K562 (cell line): ENCODE results near the gene FGF21. TPM values are rescaled to one million over a fixed set of nuclear protein-coding genes. Genes with fewer than 3 reads are reported as not detected.

Experiments used
- CGGBP1 ChIP-seq: fragments of 250-450 bp; sonication (Bioruptor Pico); IDR thresholded peaks from 2 replicates; pipeline ENCODE4 v1.9.0; 2021; ENCODE audit warnings: mild to moderate bottlenecking
- CHD4 ChIP-seq: fragments of 200-600 bp; sonication (generic); IDR thresholded peaks from 3 replicates; pipeline ENCODE4 v1.6.1; 2012; ENCODE audit warnings: low read depth, mild to moderate bottlenecking, mixed read lengths, low read length, inconsistent platforms; ENCODE audit not compliant: insufficient read depth, insufficient replicate concordance, poor library complexity, severe bottlenecking
- CXXC5 ChIP-seq: fragments of 250-450 bp; sonication (Bioruptor Pico); IDR thresholded peaks from 2 replicates; pipeline ENCODE4 v1.8.0; 2022; ENCODE audit warnings: inconsistent platforms, mild to moderate bottlenecking, moderate library complexity
- DDX20 ChIP-seq: fragments of 450-650 bp; IDR thresholded peaks from 2 replicates; pipeline ENCODE4 v1.6.1; 2016; ENCODE audit warnings: missing genetic modification characterization, low read depth, mild to moderate bottlenecking, missing compliant biosample characterization, moderate library complexity
- FOSL1 ChIP-seq: fragments of 200-800 bp; sonication (Bioruptor generic); conservative IDR thresholded peaks from 2 replicates; pipeline ENCODE4 v1.6.1; 2016; ENCODE audit warnings: missing genetic modification characterization, missing compliant biosample characterization
- GABPA ChIP-seq: fragments of 200-800 bp; sonication (Bioruptor generic); conservative IDR thresholded peaks from 2 replicates; pipeline ENCODE4 v1.6.1; 2016; ENCODE audit warnings: low read depth, missing genetic modification characterization, missing compliant biosample characterization
- GABPB2 ChIP-seq: fragments of 250-450 bp; sonication (Bioruptor Pico); conservative IDR thresholded peaks from 2 replicates; pipeline ENCODE4 v1.5.1; 2021; ENCODE audit warnings: mild to moderate bottlenecking
- GATAD2B ChIP-seq: fragments of 450-650 bp; IDR thresholded peaks from 2 replicates; pipeline ENCODE4 v1.6.1; 2017; ENCODE audit warnings: mild to moderate bottlenecking, borderline replicate concordance
- MITF ChIP-seq: IDR thresholded peaks from 2 replicates; pipeline ENCODE4 v1.6.1; 2014; ENCODE audit warnings: antibody characterized with exemption
- NCOR1 ChIP-seq: fragments of 450-650 bp; IDR thresholded peaks from 2 replicates; pipeline ENCODE4 v1.6.1; 2016; ENCODE audit warnings: mild to moderate bottlenecking, moderate library complexity
- POLR2A ChIP-seq: fragments of 450-650 bp; conservative IDR thresholded peaks from 2 replicates; pipeline ENCODE4 v1.6.1; 2016
- RCOR1 ChIP-seq, 2 experiments: IDR thresholded peaks; 2 replicates each; pipeline ENCODE4 v1.6.1; 2012; ENCODE audit warnings: low read depth in 2 of 2, low read length in 2 of 2, borderline replicate concordance in 1 of 2, improper control_type of control experiment in 1 of 2
- SIX5 ChIP-seq, 2 experiments: IDR thresholded peaks; 2 replicates each; pipeline ENCODE4 v1.6.1; 2011; ENCODE audit warnings: low read length in 2 of 2, borderline replicate concordance in 1 of 2, low read depth in 1 of 2, mild to moderate bottlenecking in 1 of 2, moderate library complexity in 1 of 2; ENCODE audit not compliant: insufficient read depth in 1 of 2
- SP1 ChIP-seq: sonication (generic); formaldehyde crosslinking; IDR thresholded peaks from 2 replicates; pipeline ENCODE4 v1.8.1; 2022; ENCODE audit warnings: mild to moderate bottlenecking, missing genetic modification reagents
- TEAD4 ChIP-seq, 2 experiments: sonication (generic) in 1 of 2; formaldehyde crosslinking in 1 of 2; IDR thresholded peaks; 2 replicates each; pipeline versions ENCODE4 v1.6.1 to v1.8.0; 2012 to 2022; ENCODE audit warnings: borderline replicate concordance in 1 of 2, inconsistent platforms in 1 of 2, low read length in 1 of 2, mild to moderate bottlenecking in 1 of 2, missing genetic modification reagents in 1 of 2
- TFAM ChIP-seq: fragments of 250-450 bp; sonication (Bioruptor Pico); conservative IDR thresholded peaks from 2 replicates; pipeline ENCODE4 v1.5.0; 2021; ENCODE audit warnings: mild to moderate bottlenecking, moderate library complexity
- ZNF232 ChIP-seq: sonication (generic); formaldehyde crosslinking; IDR thresholded peaks from 2 replicates; pipeline ENCODE4 v1.8.0; 2022; ENCODE audit warnings: mild to moderate bottlenecking, missing genetic modification reagents
- ZNF347 ChIP-seq: fragments of 450-650 bp; formaldehyde crosslinking; IDR thresholded peaks from 2 replicates; pipeline ENCODE4 v1.4.0; 2020; ENCODE audit warnings: low read depth, mild to moderate bottlenecking, moderate library complexity
- ZNF561 ChIP-seq: fragments of 450-650 bp; formaldehyde crosslinking; conservative IDR thresholded peaks from 2 replicates; pipeline ENCODE4 v1.4.0; 2020; ENCODE audit warnings: mild to moderate bottlenecking, moderate library complexity
- polyA plus RNA-seq, 8 experiments: library from polyadenylated mRNA; depleted of rRNA in 4 of 8; stranded (reverse) in 5 of 8; unstranded in 3 of 8; fragments of >200 nt; fragmentation: Nextera tagmentation in 2 of 8; fragmentation: Illumina TruSeq in 1 of 8; extraction: Ambion mirVana in 2 of 8; extraction: Trizol in 1 of 8; gene quantifications; 2 replicates each; pipeline versions ENCODE4 v1.2.1 to v1.2.3, GENCODE V29; 2011 to 2014; ENCODE audit warnings: inconsistent platforms in 1 of 8, missing spikeins in 1 of 8
- total RNA-seq, 7 experiments: library from RNA; depleted of rRNA in 6 of 7; stranded (reverse); fragments of >200 nt in 6 of 7; fragmentation: Illumina TruSeq in 2 of 7; extraction: Trizol in 2 of 7; gene quantifications; 2 replicates each; pipeline versions ENCODE4 v1.2.1 to v1.2.3, GENCODE V29; 2011 to 2021; ENCODE audit warnings: low replicate concordance in 1 of 7
- TF ChIP-seq, protein P1 (sequence below): IDR thresholded peaks from 3 replicates; pipeline ENCODE4 v1.6.1; 2011; ENCODE audit warnings: borderline replicate concordance, mild to moderate bottlenecking, moderate library complexity; ENCODE audit not compliant: insufficient read length; ENCODE audit errors: extremely low read depth
- TF ChIP-seq, protein P2 (sequence below): sonication (generic); formaldehyde crosslinking; IDR thresholded peaks from 2 replicates; pipeline ENCODE4 v1.8.0; 2022; ENCODE audit warnings: missing genetic modification reagents, mild to moderate bottlenecking, borderline replicate concordance

FGF21 gene
- total and polyA plus RNA-seq, 9 of the 15 experiments (the other 6 are each of a cell fraction or from before 2014, with no cell fraction given): 0.04 to 0.77 (median 0.09) TPM; not detected in 6

DNA sequence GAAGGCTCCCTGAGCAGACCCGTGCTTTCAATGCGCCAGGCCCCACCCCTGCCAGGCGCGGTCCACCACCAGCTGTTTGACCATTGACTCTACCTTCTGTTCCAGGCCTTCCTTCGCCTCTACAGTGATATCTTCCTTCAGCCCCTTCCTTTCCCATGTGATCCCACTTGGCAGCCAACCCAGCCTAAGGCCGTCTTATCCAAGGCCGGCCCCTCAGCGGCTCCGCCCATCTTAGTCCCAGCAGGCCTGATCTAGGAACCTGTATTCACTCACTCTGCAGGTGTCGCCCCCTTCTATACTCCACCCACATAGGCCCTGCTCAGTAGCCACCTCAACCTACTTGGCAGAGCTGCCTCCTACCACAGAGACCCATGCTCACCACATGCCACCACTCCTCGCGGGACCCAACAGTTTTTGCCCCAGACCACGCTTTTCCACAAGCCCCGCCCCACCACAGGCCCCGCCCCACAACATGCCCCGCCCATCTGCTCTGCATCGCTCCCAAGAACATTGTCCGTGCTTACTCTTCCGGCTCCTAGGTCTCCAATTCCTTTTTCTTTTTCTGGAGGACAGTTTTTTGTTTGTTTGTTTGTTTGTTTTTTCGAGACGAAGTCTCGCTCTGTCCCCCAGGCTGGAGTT is 17.8 kb upstream of the FGF21 start (continued):
- no peak for TF ChIP-seq ZNF561 (CRISPR knock-in tag)
- TF ChIP-seq TFAM (CRISPR knock-in tag): no peak
- TF ChIP-seq TEAD4 (IDR thresholded peaks at IDR 0.05; ENCODE audit: low read length): no peak; the same call in 1 of the 2 replicates
- TF ChIP-seq TEAD4 (CRISPR knock-in tag; IDR thresholded peaks at IDR 0.05; ENCODE audit: borderline replicate concordance): no peak
- no peak for TF ChIP-seq CXXC5 (CRISPR knock-in tag)
- no peak for TF ChIP-seq SIX5 (IDR thresholded peaks at IDR 0.05; ENCODE audit: borderline replicate concordance in 1 of 2, insufficient read depth in 1 of 2, low read depth in 1 of 2, low read length in 2 of 2)
- no peak for TF ChIP-seq NCOR1
- TF ChIP-seq, protein P1, sequence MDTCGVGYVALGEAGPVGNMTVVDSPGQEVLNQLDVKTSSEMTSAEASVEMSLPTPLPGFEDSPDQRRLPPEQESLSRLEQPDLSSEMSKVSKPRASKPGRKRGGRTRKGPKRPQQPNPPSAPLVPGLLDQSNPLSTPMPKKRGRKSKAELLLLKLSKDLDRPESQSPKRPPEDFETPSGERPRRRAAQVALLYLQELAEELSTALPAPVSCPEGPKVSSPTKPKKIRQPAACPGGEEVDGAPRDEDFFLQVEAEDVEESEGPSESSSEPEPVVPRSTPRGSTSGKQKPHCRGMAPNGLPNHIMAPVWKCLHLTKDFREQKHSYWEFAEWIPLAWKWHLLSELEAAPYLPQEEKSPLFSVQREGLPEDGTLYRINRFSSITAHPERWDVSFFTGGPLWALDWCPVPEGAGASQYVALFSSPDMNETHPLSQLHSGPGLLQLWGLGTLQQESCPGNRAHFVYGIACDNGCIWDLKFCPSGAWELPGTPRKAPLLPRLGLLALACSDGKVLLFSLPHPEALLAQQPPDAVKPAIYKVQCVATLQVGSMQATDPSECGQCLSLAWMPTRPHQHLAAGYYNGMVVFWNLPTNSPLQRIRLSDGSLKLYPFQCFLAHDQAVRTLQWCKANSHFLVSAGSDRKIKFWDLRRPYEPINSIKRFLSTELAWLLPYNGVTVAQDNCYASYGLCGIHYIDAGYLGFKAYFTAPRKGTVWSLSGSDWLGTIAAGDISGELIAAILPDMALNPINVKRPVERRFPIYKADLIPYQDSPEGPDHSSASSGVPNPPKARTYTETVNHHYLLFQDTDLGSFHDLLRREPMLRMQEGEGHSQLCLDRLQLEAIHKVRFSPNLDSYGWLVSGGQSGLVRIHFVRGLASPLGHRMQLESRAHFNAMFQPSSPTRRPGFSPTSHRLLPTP: no peak
- no peak for TF ChIP-seq MITF
- TF ChIP-seq ZNF232: no peak
- no peak for TF ChIP-seq GATAD2B
- TF ChIP-seq DDX20 (tag): no peak
- TF ChIP-seq CHD4: no peak
- TF ChIP-seq, protein P2, sequence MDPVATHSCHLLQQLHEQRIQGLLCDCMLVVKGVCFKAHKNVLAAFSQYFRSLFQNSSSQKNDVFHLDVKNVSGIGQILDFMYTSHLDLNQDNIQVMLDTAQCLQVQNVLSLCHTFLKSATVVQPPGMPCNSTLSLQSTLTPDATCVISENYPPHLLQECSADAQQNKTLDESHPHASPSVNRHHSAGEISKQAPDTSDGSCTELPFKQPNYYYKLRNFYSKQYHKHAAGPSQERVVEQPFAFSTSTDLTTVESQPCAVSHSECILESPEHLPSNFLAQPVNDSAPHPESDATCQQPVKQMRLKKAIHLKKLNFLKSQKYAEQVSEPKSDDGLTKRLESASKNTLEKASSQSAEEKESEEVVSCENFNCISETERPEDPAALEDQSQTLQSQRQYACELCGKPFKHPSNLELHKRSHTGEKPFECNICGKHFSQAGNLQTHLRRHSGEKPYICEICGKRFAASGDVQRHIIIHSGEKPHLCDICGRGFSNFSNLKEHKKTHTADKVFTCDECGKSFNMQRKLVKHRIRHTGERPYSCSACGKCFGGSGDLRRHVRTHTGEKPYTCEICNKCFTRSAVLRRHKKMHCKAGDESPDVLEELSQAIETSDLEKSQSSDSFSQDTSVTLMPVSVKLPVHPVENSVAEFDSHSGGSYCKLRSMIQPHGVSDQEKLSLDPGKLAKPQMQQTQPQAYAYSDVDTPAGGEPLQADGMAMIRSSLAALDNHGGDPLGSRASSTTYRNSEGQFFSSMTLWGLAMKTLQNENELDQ: no peak
- TF ChIP-seq RCOR1 (IDR thresholded peaks at IDR 0.05; ENCODE audit: borderline replicate concordance in 1 of 2, low read depth in 2 of 2, low read length in 2 of 2): no peak
- no peak for TF ChIP-seq CGGBP1 (CRISPR knock-in tag)
- TF ChIP-seq ZNF347: no peak
- 0 out of 2 replicates have a peak, but pooled peaks have one; percentile 24 for TF ChIP-seq FOSL1
- no peak for TF ChIP-seq GABPB2 (CRISPR knock-in tag)
- TF ChIP-seq SP1 (CRISPR knock-in tag): peak; percentile 73
- peak; percentile 59; the same call in 1 of the 2 replicates for TF ChIP-seq POLR2A
- TF ChIP-seq GABPA (tag): peak; percentile 70
